ENCODE measurements around the gene DUS3L.
"Not testable (repeated sequence)": the region's sequence is repeated elsewhere in the genome, so short reads cannot be mapped to it uniquely, and the experiment has no call there.

Gene DUS3L

GRCh38 chr19:5767949-5768348 lies 23.0 kb downstream of the DUS3L start:
- no peak for DNase-seq

- no peak for DNase-seq
These were observed 25.7 kb downstream of the DUS3L start for GRCh38 chr19:5765220-5765619.

GRCh38 chr19:5762608-5763217 lies 28.2 kb downstream of the DUS3L start:
- no peak for DNase-seq

- no peak for DNase-seq
These were observed 37.2 kb downstream of the DUS3L start for GRCh38 chr19:5753743-5754142.

GRCh38 chr19:5751709-5752108 lies 39.3 kb downstream of the DUS3L start:
- DNase-seq = no peak

- DNase-seq = no peak
These were observed 41.5 kb downstream of the DUS3L start for GRCh38 chr19:5749505-5749904.

- not testable (repeated sequence) for DNase-seq
These were observed 42.0 kb downstream of the DUS3L start for GRCh38 chr19:5748920-5749319.

GRCh38 chr19:5744999-5745398 lies 46.0 kb downstream of the DUS3L start:
- DNase-seq = not testable (repeated sequence)

- no peak for DNase-seq
These were observed 47.3 kb downstream of the DUS3L start for GRCh38 chr19:5743630-5744029.

- DNase-seq = no peak
These were observed 48.9 kb downstream of the DUS3L start for GRCh38 chr19:5742051-5742450.

GRCh38 chr19:5738423-5738822 lies 52.5 kb downstream of the DUS3L start:
- DNase-seq = no peak
